Thyroid gland (tissue), 4 donors: Measurements from ENCODE around the gene FAM222A. TPM values are rescaled to one million over a fixed set of nuclear protein-coding genes. Genes with fewer than 3 reads are reported as not detected.

Source experiments
- DNase-seq, 2 donors: peaks; one replicate each; pipeline ENCODE4 v3.0.0-alpha.2; 2019
- H3K27ac ChIP-seq, 3 donors: fragments of 200-600 bp; sonication (generic); 1 replicate in 2 of 3; 2 replicates in 1 of 3; pipeline ENCODE4 v1.5.1; 2016 to 2019; ENCODE audit warnings: mild to moderate bottlenecking in 1 of 3, moderate library complexity in 1 of 3
- H3K27me3 ChIP-seq: fragments of 200-600 bp; sonication (generic); one replicate; pipeline ENCODE4 v1.5.1; 2019
- H3K36me3 ChIP-seq, 2 donors: fragments of 200-600 bp; sonication (generic); one replicate each; pipeline ENCODE4 v1.5.1; 2016 to 2019
- H3K4me1 ChIP-seq, 2 donors: fragments of 200-600 bp; sonication (generic); one replicate each; pipeline ENCODE4 v1.5.1; 2017 to 2019
- H3K4me3 ChIP-seq, 3 donors: fragments of 200-600 bp; sonication (generic); replicated peaks in 1 of 3; 1 replicate in 2 of 3; 2 replicates in 1 of 3; pipeline ENCODE4 v1.5.1; 2016; ENCODE audit warnings: mild to moderate bottlenecking in 1 of 3
- H3K9me3 ChIP-seq: fragments of 200-600 bp; sonication (generic); one replicate; pipeline ENCODE4 v1.5.1; 2017
- CTCF ChIP-seq, 6 experiments: fragments of 200-600 bp in 3 of 6; fragments of 450-650 bp in 3 of 6; sonication (generic) in 3 of 6; IDR thresholded peaks; one replicate each; pipeline ENCODE4 v1.5.1; 2016 to 2019; ENCODE audit warnings: antibody characterized with exemption in 6 of 6, mild to moderate bottlenecking in 2 of 6, inconsistent platforms in 1 of 6, moderate library complexity in 1 of 6
- POLR2A ChIP-seq, 2 donors: fragments of 450-650 bp; IDR thresholded peaks; one replicate each; pipeline ENCODE4 v1.6.1; 2017; ENCODE audit warnings: antibody characterized with exemption in 2 of 2, mild to moderate bottlenecking in 2 of 2, moderate library complexity in 1 of 2
- WGBS, 2 donors: methylation state at CpG; one replicate each; pipeline ENCODE4 v1.1.5; 2017; 5-methylcytosine and 5-hydroxymethylcytosine counted together
- intact Hi-C: fragments of 100-400 bp; cut with DNase I; formaldehyde crosslinking; loops from one replicate; pipeline ENCODE4 v1.15.1; 2023
- total RNA-seq, 4 donors: library from RNA; depleted of rRNA; stranded (reverse); fragments of >200 nt; gene quantifications; one replicate each; pipeline ENCODE4 v1.2.3, GENCODE V29; 2016

The FAM222A gene
- total RNA-seq, 4 donors from 2014 or later = 1.3 to 3.8 (median 1.9) TPM

DNA sequence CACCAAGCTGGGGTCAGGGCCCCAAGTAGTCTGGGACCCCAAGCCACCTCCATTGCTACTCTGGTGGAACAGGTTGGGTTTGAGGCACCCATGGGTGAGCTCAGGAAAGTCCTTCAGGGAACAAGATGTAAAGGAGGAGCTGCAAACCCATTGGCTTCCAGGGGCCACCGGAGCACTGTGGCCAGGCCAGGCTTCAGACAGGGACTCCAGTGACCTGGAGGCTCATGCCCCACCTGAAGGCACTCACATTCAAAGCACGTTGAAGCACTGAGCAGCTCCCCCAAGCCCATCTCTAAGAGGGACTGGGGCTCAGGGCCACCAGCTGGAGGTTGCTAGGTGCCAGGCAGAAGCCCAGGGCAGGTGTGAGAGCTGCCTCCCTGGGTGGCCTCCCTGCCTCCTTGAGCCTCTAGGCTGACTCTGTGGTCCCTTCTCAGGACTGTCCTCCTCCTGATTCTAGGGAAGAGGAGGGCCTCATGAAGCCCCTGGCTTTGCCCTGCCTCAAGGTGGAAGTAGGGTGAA, 49.1 kb downstream of the FAM222A start:
- TF ChIP-seq CTCF (IDR thresholded peaks at IDR 0.05) (no peak), POLR2A (IDR thresholded peaks at IDR 0.05) (no peak)
- no peak overlapping the region for H3K4me3 ChIP-seq
- H3K36me3 ChIP-seq = no peaks in the 10 kb centered on the region
- intact Hi-C loops = no loop called here
- no peaks in the 10 kb centered on the region for H3K9me3 ChIP-seq
- H3K27me3 ChIP-seq = no peaks in the 10 kb centered on the region
- 70% methylated on average over 2 of the region's 2 CpGs; no CpG with 5 or more reads in 1 of the 2 donors for WGBS, 2 donors
- no peak for DNase-seq
- no peak overlapping the region for H3K27ac ChIP-seq
- no peaks in the 10 kb centered on the region for H3K4me1 ChIP-seq

DNA sequence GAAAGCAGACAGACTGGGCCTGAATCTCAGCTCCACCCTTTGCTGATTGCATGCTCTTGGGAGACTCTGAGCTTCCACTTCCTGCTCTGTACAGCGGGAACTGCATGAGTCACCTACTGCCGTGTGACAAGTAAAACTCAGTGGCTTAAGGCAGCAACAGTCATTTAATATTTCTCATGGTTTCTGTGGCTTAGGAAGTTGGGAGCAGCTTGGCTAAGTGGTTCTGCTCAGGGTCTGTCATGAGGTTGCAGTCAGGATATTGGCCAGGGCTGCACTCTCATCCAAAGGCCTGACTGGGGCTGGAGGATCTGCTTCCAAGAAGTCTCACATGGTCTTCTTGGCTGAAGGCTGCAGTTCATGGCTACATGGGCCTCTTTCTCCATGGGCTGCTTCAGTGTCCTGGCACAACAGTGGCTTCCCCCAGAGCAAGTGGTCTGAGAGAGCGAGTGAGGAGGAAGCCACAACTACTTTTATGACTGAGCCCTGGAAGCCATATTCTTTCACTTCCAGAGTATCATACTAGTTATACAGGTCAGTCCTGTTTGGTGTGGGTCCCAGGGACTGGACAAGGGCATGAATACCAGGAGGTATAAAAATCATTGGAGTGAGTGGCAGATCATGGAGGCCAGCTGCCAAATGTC, 49.7 kb downstream of the FAM222A start:
- H3K27ac ChIP-seq = no peak overlapping the region
- H3K4me3 ChIP-seq = no peak overlapping the region
- WGBS, 2 donors = 70 to 84% methylated on average over 3 of the region's 3 CpGs
- intact Hi-C loops = no loop called here
- no peak for DNase-seq
- H3K4me1 ChIP-seq = no peaks in the 10 kb centered on the region
- TF ChIP-seq POLR2A (IDR thresholded peaks at IDR 0.05) = no peak
- TF ChIP-seq CTCF (IDR thresholded peaks at IDR 0.05) = no peak
- no peaks in the 10 kb centered on the region for H3K9me3 ChIP-seq
- no peaks in the 10 kb centered on the region for H3K36me3 ChIP-seq
- H3K27me3 ChIP-seq = no peaks in the 10 kb centered on the region

GRCh38 chr12:109764123-109764522, 50.5 kb downstream of the FAM222A start:
- 82 to 90% methylated on average over 3 of the region's 3 CpGs for WGBS, 2 donors
- intact Hi-C loops = no loop called here
- no peaks in the 10 kb centered on the region for H3K36me3 ChIP-seq
- H3K27me3 ChIP-seq = no peaks in the 10 kb centered on the region
- DNase-seq = no peak
- H3K9me3 ChIP-seq = no peaks in the 10 kb centered on the region
- H3K4me1 ChIP-seq = no peaks in the 10 kb centered on the region
- H3K27ac ChIP-seq = no peak overlapping the region
- H3K4me3 ChIP-seq = no peak overlapping the region
- TF ChIP-seq POLR2A (IDR thresholded peaks at IDR 0.05) (no peak), CTCF (IDR thresholded peaks at IDR 0.05) (no peak)

- Histone ChIP-seq H3K9me3 (no peaks in the 10 kb centered on the region), H3K4me3 (no peak overlapping the region), H3K27me3 (no peaks in the 10 kb centered on the region), H3K36me3 (no peaks in the 10 kb centered on the region), H3K27ac (no peak overlapping the region), H3K4me1 (no peaks in the 10 kb centered on the region)
- 79 to 81% methylated on average over 17 to 18 of the region's 18 CpGs for WGBS, 2 donors
- intact Hi-C loops = no loop called here
- TF ChIP-seq CTCF (IDR thresholded peaks at IDR 0.05) (no peak), POLR2A (IDR thresholded peaks at IDR 0.05) (no peak)
- DNase-seq = no peak
Observed at GRCh38 chr12:109764776-109765445, 51.3 kb downstream of the FAM222A start.

DNA sequence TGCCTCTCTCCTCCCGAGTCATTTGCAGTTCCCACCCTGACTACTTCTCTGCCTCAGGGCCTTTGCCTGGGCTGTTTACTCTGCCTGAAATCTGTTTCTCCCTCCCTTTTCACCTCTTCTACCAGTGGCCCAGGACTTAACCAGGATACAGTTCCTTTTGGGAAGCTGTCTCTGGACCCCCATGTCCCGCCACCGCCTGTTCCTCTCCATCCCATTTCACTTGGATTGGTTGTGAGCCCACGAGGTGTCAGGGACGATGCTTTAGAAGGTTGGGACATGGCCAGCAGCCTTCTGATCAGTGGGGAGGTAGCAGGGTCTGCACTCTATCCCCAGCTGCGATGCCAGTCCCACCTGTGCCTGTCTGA, 51.8 kb downstream of the FAM222A start:
- Histone ChIP-seq H3K4me1 (no peaks in the 10 kb centered on the region), H3K36me3 (no peaks in the 10 kb centered on the region), H3K9me3 (no peaks in the 10 kb centered on the region), H3K27me3 (no peaks in the 10 kb centered on the region), H3K27ac (no peak overlapping the region), H3K4me3 (no peak overlapping the region)
- intact Hi-C loops = no loop called here
- no peak for DNase-seq
- WGBS, 2 donors = 81 to 95% methylated on average over 6 of the region's 6 CpGs
- TF ChIP-seq CTCF (IDR thresholded peaks at IDR 0.05) (no peak), POLR2A (IDR thresholded peaks at IDR 0.05) (no peak)
